GDM1 (cell line): ENCODE results near the gene IGF1R.

Source experiments
- DNase-seq: peaks from one replicate; lab custom pipeline; 2025; lab: John Stamatoyannopoulos, UW

IGF1R gene

GRCh38 chr15:98859149-98859548 lies 210.8 kb downstream of the IGF1R start:
- DNase-seq, result no peak

DNA sequence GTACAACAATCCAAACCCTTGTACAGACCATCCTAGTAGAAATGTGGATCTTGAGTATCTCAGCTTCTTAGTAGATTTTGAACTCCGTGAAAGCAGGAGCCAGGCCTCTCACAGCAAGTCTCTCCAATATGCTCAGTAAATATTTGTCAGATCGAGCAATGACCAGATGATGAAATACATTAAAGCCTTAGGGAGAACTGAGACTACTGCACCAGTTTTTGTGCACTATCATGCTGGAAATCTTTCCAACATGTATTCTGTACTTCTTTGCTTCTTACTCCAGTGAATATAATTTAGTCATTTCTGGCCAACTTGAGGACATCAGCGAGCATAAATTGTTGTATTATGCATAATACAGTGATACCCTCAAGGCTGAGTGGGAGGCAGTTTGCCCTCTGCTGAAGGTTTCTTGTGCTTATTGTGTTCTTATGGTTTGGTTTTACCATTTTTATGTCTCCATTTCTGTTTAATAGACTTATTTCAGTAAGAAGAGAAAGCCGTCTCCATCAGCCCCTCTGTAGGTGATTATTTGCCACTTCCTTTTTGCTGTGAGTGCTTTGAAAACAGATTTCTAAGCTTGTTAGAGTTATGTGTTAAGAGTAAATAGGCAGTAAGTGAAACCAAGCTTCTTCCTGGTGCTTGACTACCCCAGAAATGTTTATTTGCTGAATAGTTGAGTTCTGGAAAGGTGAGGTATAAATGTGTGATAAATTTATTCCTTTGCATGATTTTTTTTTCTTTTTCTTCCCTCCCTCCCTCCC lies 212.1 kb downstream of the IGF1R start:
- DNase-seq, result no peak

GRCh38 chr15:98861188-98861587 lies 212.8 kb downstream of the IGF1R start:
- DNase-seq, result no peak

DNA sequence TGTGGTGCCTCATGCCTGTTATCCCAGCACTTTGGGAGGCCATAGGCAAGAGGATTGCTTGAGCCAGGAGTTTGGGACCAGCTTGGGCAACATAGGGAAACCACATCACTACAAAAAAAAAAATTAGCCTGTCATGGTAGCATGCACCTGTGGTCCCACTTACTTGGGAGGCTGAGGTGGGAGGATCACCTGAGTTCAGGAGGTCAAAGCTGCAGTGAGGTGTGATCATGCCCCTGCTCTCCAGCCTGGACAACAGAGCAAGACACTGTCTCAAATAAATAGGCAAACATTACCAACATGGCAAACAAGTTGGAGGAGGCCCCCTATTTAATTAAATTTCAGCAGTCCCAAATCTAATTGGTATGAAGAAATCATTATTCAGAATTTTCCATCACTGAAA lies 215.6 kb downstream of the IGF1R start:
- no peak for DNase-seq

GRCh38 chr15:98865397-98866339 lies 217.3 kb downstream of the IGF1R start:
- peak; percentile 80 for DNase-seq

DNA sequence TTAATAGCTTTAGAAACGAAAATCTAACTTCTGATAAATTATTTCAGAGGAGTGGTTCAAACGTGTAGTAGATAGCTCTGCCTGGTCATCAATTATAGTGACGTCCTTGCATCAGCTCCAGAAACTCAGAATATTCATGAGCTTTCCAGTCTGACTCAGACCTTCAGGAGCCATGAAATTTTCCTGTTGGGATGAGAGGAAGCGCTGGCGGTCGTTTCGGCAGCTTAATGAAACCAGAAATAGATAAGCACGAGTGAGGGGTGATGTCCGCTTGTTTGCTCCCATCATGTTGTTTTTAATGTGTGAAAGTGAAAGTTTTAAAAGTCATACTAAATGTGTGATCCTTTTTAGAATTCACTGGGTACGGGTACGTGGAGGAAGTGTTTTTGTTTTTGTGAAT lies 218.2 kb downstream of the IGF1R start:
- no peak for DNase-seq

GRCh38 chr15:98868564-98868963 lies 220.2 kb downstream of the IGF1R start:
- DNase-seq, result no peak

DNA sequence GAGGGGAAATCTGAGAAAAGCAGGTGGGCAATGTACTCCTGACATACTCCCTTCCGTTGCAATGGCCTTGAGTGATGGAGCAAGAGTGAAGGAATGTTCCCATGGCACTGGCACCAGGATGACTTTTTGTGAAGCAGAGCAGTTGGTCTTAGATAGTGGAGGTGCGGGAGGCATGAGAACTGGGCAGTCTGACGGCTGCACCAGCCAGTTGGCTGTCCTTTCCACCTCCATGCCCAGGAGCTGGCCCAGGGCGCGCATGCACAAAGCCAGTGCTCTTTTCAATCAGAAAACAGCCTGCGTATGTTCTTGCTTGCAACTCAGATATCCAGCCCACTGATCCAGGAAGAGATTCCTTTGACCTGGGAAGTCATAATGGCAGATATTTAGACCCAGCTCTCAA lies 222.4 kb downstream of the IGF1R start:
- DNase-seq, result no peak

GRCh38 chr15:98872774-98873173 lies 224.4 kb downstream of the IGF1R start:
- DNase-seq, result no peak

- DNase-seq, result no peak
Measured at GRCh38 chr15:98873441-98874218, 225.3 kb downstream of the IGF1R start.

DNA sequence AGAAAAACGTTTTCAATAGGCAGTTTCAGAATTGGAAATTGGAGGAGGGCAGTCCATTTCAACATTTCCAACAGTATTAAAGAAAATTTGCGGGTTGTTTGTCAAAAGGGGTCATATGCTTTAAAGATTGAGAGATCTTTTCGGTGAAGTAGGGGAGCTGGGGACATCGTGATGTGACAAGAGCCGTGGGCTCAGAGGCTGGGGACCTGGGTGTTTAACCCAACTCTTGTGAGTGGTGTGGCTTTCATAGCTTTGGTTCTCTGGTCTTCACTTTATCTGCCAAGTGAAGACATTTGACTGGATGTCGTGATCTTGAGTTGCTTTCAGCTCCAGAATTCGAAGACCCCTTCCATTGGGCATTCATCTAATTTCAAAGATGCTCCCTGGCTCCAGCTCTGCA lies 226.0 kb downstream of the IGF1R start:
- no peak for DNase-seq

GRCh38 chr15:98874773-98875172 lies 226.4 kb downstream of the IGF1R start:
- no peak for DNase-seq

- DNase-seq, result no peak
Measured at GRCh38 chr15:98875309-98875708, 227.0 kb downstream of the IGF1R start.

DNA sequence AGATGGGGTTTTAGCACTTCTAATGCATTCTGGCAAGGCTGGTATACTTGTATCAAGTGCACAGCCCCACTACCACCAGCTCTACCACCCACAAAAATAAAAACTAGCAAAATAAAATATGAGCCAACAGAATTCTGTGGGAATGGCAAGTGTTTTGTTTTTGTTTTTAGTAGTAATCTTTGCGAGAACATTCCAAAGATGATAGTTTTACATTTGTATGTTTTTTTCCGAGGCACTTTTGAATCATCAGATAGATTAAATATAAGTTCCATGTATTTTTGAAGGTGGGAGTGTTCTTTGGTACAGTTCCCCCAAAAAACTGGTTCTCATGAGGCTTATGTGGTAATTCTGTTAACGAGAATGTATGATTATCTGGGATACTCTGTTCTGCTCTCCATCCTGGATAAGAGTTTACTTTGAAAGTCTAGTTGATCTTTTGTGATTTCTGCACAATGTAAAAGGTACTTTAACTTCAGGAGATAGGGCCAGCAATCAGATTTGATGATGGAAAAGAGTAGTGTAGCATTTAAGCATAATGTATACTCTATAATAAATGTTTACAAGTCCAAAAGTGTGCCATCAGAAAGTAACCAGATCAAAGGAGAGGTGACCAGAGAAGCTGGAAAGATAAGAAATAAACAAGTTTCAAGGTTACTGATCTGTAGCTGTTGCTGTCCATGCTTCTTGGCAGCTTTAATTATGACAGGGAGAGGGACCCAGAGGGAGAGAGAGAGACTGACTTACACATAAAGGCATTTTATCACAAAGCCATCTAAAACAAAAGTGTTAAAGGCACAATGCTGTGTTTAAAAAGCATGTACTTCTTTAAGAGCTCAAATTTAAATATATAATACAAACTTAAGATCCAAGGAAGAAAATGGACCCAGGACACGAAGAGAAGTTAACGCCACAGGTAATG lies 228.4 kb downstream of the IGF1R start:
- no peak for DNase-seq

- no peak for DNase-seq
Measured at GRCh38 chr15:98878172-98878571, 229.8 kb downstream of the IGF1R start.

GRCh38 chr15:98878862-98879261 lies 230.5 kb downstream of the IGF1R start:
- no peak for DNase-seq

GRCh38 chr15:98881526-98882520 lies 233.5 kb downstream of the IGF1R start:
- DNase-seq, result peak; percentile 51

DNA sequence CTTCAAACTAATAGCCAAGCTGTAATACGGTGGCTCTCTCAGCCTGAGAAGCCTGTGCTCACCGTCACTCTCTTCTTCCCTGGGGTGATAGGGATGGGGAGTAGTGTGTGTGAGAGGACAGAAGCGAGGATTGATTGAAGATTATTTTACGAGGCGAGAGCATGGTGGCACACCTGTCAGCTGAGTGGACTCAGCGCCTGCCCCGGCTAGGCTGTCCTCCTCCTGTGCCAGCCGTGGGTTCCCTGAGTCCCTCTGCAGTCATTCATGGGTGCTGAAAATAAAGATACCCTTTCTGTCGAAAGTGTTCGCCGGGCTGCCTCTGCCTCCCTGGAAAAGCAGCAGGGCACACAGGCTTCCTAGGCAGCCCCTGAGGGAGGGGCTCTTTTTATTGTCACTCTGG lies 235.1 kb downstream of the IGF1R start:
- no peak for DNase-seq

GRCh38 chr15:98884894-98885293 lies 236.6 kb downstream of the IGF1R start:
- DNase-seq, result no peak

- DNase-seq, result no peak
Measured at GRCh38 chr15:98887976-98888375, 239.6 kb downstream of the IGF1R start.
